Bronchial epithelial cell (primary cell): Measurements from ENCODE around the gene ELMO2. TPM values are rescaled to one million over a fixed set of nuclear protein-coding genes. Genes with fewer than 3 reads are reported as not detected.
A peak's percentile ranks its signal among the peaks of the same experiment; 100 is the strongest.

ENCODE experiments used
- DNase-seq: peaks from one replicate; pipeline ENCODE4 v3.0.0-alpha.2; 2010; ENCODE audit warnings: low read depth
- FAIRE-seq: peaks from 2 replicates; lab custom pipeline; 2011; peaks lifted over from hg19 to GRCh38; lab: Jason Lieb, UNC
- H3K27me3 ChIP-seq: 2 replicates; pipeline ENCODE4 v1.5.1; 2011; ENCODE audit warnings: low read length; ENCODE audit not compliant: control insufficient read depth, insufficient read depth
- H3K36me3 ChIP-seq: 2 replicates; pipeline ENCODE4 v1.5.1; 2011; ENCODE audit warnings: low read length; ENCODE audit not compliant: control insufficient read depth, insufficient read depth
- H3K4me3 ChIP-seq: 2 replicates; pipeline ENCODE4 v1.5.1; 2011; ENCODE audit warnings: mild to moderate bottlenecking, low read depth, low read length, control low read depth
- total RNA-seq: library from RNA; depleted of rRNA; stranded (reverse); fragments of >200 nt; gene quantifications from 2 replicates; pipeline ENCODE4 v1.2.1, GENCODE V29; 2014
- TF ChIP-seq, protein P1 (sequence below): IDR thresholded peaks from 2 replicates; pipeline ENCODE4 v1.5.1; 2011; ENCODE audit warnings: mild to moderate bottlenecking, moderate library complexity, low read length, control low read depth, inconsistent platforms; ENCODE audit not compliant: insufficient read depth, severe bottlenecking

ELMO2 gene
- total RNA-seq, 1 donor from 2014 or later: 15.5 TPM

DNA sequence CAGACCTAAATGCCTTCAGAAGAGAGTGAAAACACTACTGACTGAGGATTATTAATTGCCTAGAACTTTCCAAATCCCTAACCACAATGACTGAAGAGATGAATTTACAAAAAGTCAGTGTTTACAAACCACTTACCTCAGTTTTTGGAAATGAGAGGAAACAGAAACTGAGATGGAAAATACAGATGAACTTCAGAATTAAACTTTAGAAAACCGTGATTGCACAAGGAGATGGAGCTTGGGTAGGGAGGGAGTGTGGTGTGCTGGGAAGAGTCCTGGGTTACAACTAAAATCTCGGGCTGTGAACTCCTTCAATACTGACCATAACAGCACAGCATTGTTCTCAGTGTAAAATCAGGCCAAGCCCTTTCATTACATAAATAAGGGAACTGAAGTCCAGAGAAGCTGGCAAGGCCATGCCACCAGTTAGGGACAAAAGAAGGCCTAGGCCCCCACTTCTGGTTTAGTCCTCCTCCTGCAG is 4.0 kb downstream of the ELMO2 start:
- no peak for FAIRE-seq

DNA sequence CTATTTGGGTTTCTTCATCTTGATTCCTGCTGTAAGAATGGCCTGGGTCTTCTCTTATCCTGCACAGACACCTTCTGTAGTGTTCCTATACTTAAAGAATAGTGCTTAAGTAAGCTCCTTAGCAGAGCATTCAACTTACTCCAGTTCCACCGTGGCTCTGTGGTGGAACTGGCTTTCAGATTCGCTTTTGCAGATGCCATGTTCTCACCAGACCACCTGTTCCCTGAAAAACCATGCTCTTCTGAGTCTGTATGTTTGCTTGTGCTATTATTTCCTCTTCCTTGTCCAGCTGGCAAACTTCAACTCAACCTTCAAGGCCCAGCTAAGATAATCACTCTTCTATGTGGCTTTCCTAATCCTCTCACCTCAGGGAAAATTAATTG is 4.9 kb downstream of the ELMO2 start:
- H3K36me3 ChIP-seq: peaks cover 1% of the 10 kb centered on the region
- no peaks in the 10 kb centered on the region for H3K27me3 ChIP-seq
- DNase-seq (no peak), FAIRE-seq (no peak)
- H3K4me3 ChIP-seq: no peak overlapping the region
- TF ChIP-seq, protein P1, sequence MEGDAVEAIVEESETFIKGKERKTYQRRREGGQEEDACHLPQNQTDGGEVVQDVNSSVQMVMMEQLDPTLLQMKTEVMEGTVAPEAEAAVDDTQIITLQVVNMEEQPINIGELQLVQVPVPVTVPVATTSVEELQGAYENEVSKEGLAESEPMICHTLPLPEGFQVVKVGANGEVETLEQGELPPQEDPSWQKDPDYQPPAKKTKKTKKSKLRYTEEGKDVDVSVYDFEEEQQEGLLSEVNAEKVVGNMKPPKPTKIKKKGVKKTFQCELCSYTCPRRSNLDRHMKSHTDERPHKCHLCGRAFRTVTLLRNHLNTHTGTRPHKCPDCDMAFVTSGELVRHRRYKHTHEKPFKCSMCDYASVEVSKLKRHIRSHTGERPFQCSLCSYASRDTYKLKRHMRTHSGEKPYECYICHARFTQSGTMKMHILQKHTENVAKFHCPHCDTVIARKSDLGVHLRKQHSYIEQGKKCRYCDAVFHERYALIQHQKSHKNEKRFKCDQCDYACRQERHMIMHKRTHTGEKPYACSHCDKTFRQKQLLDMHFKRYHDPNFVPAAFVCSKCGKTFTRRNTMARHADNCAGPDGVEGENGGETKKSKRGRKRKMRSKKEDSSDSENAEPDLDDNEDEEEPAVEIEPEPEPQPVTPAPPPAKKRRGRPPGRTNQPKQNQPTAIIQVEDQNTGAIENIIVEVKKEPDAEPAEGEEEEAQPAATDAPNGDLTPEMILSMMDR: no peak

More for the DNA sequence above, 4.0 kb downstream of the ELMO2 start:
- DNase-seq: no peak
- TF ChIP-seq, protein P1: no peak
- peaks cover 1% of the 10 kb centered on the region for H3K36me3 ChIP-seq
- H3K27me3 ChIP-seq: no peaks in the 10 kb centered on the region
- H3K4me3 ChIP-seq: no peak overlapping the region

DNA sequence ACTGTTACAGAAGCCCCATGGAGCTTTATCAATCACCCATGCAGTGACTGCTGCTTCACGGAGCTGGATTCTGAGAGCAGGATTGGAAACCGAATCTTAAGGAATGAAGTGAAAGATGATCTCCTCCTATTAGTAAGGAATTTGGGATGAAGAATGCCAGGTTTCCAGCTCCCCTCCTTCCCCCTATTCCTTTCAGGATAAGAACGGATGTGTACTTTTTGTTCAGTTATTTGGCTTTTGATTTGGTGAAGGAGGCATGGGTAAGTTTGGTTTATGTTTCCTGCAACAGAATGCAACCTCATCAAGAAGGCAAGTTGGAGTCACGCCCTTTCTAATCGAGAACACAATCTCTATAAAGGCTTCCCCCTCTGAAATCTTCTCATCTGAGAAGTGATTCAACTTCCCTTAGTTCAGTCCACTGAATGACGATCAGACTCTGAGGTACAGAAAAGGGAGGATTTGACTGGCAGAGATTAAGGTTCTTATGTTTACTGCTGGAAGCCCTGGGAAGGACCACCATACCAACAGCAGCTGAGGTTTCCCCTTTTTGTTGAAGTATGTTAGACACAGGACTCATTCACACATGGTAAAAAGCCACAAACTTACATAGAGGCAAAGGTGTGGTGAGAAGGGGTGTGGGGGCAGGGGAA is 5.5 kb downstream of the ELMO2 start:
- FAIRE-seq: no peak
- no peak overlapping the region for H3K4me3 ChIP-seq

DNA sequence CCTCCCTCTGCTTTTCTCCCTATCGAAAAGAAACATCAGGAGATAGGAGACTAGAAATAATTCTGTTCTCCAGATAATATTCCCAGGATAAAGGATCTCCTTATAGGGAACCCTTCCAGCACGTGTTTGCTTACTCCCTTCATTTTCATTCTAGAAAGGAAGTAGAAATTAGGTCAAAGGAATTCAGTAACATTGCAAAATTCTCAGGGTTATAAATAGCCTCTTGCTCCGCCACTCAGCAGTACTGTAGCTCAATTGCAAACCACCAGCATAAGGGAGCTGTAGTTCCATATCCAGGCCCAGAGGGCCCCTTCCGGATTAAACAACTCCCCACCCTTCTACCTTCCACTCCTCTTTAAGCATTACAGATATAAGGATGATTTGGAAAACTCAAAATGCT is 6.2 kb downstream of the ELMO2 start:
- DNase-seq: peak; percentile 46
- Histone ChIP-seq H3K27me3 (no peaks in the 10 kb centered on the region), H3K4me3 (no peak overlapping the region), H3K36me3 (peaks cover 1% of the 10 kb centered on the region)
- TF ChIP-seq, protein P1: no peak
- FAIRE-seq: no peak

More for the DNA sequence above, 5.5 kb downstream of the ELMO2 start:
- Histone ChIP-seq H3K27me3 (no peaks in the 10 kb centered on the region), H3K36me3 (peaks cover 1% of the 10 kb centered on the region)
- TF ChIP-seq, protein P1: no peak
- DNase-seq: peak; percentile 25

DNA sequence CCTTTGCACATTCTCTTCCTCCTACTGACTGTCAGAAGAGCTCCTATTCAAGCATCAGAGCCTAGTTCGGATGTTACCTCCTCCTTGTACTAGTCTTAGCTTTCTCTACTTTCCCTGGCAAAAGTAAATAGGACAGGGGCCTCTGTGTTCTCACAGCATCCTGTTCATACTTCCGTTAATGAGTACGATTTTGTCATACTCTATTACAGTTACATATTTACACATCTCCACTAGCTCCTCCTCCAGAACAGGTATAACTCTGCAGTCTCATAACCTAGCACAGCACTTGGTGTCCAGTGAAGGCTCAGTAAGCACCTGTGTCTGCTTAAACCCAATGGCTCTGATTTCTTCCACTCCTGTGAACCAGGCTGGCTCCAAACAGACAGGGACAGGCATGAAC is 7.0 kb downstream of the ELMO2 start:
- peak; percentile 49 for DNase-seq
- Histone ChIP-seq H3K36me3 (peaks cover 3% of the 10 kb centered on the region), H3K27me3 (no peaks in the 10 kb centered on the region), H3K4me3 (no peak overlapping the region)
- no peak for FAIRE-seq
- TF ChIP-seq, protein P1: no peak

DNA sequence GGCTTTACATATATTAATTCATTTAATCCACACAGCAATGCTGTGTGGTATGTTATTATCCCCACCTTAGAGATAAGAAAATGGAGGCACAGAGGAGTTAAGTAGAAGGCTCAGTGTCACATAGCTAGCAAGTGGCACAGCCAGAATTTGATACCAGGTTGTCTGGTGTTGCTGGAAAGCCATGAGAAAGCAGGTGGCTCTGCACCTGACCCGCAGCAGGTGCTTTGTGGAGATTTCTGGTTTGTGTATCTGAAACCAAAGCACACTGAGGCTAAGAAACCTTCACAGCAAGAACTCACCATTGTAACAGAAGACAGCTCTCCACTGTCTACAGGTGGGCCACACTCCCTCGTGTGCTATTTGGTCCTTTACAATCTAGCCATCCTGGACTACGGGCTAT is 7.5 kb downstream of the ELMO2 start:
- Histone ChIP-seq H3K4me3 (no peak overlapping the region), H3K36me3 (peaks cover 7% of the 10 kb centered on the region), H3K27me3 (no peaks in the 10 kb centered on the region)
- DNase-seq (no peak), FAIRE-seq (no peak)
- TF ChIP-seq, protein P1: no peak
